Heart right ventricle (tissue), 16 donors: ENCODE data around the gene PKP2. TPM values are rescaled to one million over a fixed set of nuclear protein-coding genes. Genes with fewer than 3 reads are reported as not detected.

Experiments
- ATAC-seq, 8 donors: fragments of 200-7000 bp; cut with Tn5 transposase; one replicate each; pipeline ENCODE4 v1.9.1; 2020; ENCODE audit warnings: mild to moderate bottlenecking in 8 of 8, moderate library complexity in 8 of 8, moderate number of reproducible peaks in 1 of 8
- DNase-seq, 2 donors: peaks; one replicate each; pipeline ENCODE4 v3.0.0-alpha.2; 2020
- H3K27ac ChIP-seq, 10 donors: fragments of 200-600 bp; sonication (generic) in 2 of 10; one replicate each; pipeline versions ENCODE4 v1.5.0 to v1.8.0; 2020 to 2022; ENCODE audit warnings: mild to moderate bottlenecking in 3 of 10
- H3K27me3 ChIP-seq, 7 donors: fragments of 200-600 bp; one replicate each; pipeline ENCODE4 v1.8.0; 2021 to 2022; ENCODE audit warnings: mild to moderate bottlenecking in 2 of 7
- H3K36me3 ChIP-seq, 9 donors: fragments of 200-600 bp; sonication (generic) in 1 of 9; one replicate each; pipeline versions ENCODE4 v1.5.0 to v1.8.0; 2020 to 2022; ENCODE audit warnings: mild to moderate bottlenecking in 2 of 9
- H3K4me1 ChIP-seq, 9 donors: fragments of 200-600 bp; sonication (generic) in 1 of 9; one replicate each; pipeline versions ENCODE4 v1.5.0 to v1.8.0; 2020 to 2022; ENCODE audit warnings: mild to moderate bottlenecking in 4 of 9
- H3K4me3 ChIP-seq, 10 donors: fragments of 200-600 bp; sonication (generic) in 2 of 10; one replicate each; pipeline versions ENCODE4 v1.5.0 to v1.8.0; 2020 to 2022; ENCODE audit warnings: mild to moderate bottlenecking in 7 of 10, moderate library complexity in 2 of 10
- H3K9me3 ChIP-seq, 11 donors: fragments of 200-600 bp in 10 of 11; sonication (generic) in 2 of 11; one replicate each; pipeline versions ENCODE4 v1.5.0 to v1.8.0; 2013 to 2022; ENCODE audit warnings: mild to moderate bottlenecking in 2 of 11, control low read depth in 1 of 11, moderate library complexity in 1 of 11
- WGBS, 2 donors: extraction: QIAGEN DNeasy Blood & Tissue Kit; methylation state at CpG; one replicate each; pipeline ENCODE4 v1.1.7; 2013; ENCODE audit warnings: inconsistent platforms in 1 of 2; 5-methylcytosine and 5-hydroxymethylcytosine counted together
- intact Hi-C, 10 donors: fragments of 100-400 bp; cut with DNase I; formaldehyde crosslinking; loops; one replicate each; pipeline versions ENCODE4 v1.11.1 to v1.14.2; 2022
- polyA plus RNA-seq, 2 donors: library from polyadenylated mRNA; stranded (reverse); fragments of 200-250 nt; gene quantifications; one replicate each; pipeline ENCODE4 v1.2.3, GENCODE V29; 2013
- total RNA-seq, 10 donors: library from RNA; stranded (reverse); fragmentation: NEBNext Ultra II Directional in 3 of 10; extraction: Animal tissue kit (Norgen Biotek cat#: 25700) in 3 of 10; gene quantifications; one replicate each; pipeline versions ENCODE4 v1.2.1 to v1.2.4, GENCODE V29; 2021 to 2023
- TF ChIP-seq, protein P1 (sequence below), 9 donors: fragments of 200-600 bp; sonication (generic) in 2 of 9; IDR thresholded peaks; one replicate each; pipeline versions ENCODE4 v1.5.0 to v1.8.0; 2021 to 2022; ENCODE audit warnings: antibody characterized with exemption in 9 of 9, mild to moderate bottlenecking in 5 of 9, moderate library complexity in 1 of 9
- donor health status: Arrhythmogenic right ventricular cardiomyopathy.
- donor health status: ischemic (EF 13 %, LVEDD 7.1; RV severe dilation, severe dysfunction).
- donor health status: healthy with polysubstance abuse.
- donor health status: DM: no; HTN: yes; CAD: no.
- donor health status: DM: no; HTN: no; CAD: no.
- donor health status: ischemic (EF 25% LVEDD 6.9; RV normal size, moderate dysfunction).
- donor health status: ischemic (EF 25% LVEDD 5.7; RV mildly dilated, moderate dysfunction).
- donor health status: healthy.
- donor health status: DM: yes; HTN: yes; CAD: no.
- donor health status: Ischemic cardiomyopathy.
- donor health status: ischemic (EF 35%, LVEDD 5.7; RV mildly dilated, moderate dysfunction).
- donor health status: nonischemic (EF 11% LVEDD 7.7; RV severe dilation, severe dysfunction).
- donor health status: DM: yes; HTN: yes; CAD: no.
- donor health status: PGD.
- donor health status: ischemic (EF 29% LVEDD 5.4; RV normal size, mild dysfunction).
- donor health status: nonischemic (EF 23%, LVEDD 6.1; RV moderate dilation, normal function).

The PKP2 gene
- total and polyA plus RNA-seq, 12 donors, result 92.3 to 639 (median 410) TPM

DNA sequence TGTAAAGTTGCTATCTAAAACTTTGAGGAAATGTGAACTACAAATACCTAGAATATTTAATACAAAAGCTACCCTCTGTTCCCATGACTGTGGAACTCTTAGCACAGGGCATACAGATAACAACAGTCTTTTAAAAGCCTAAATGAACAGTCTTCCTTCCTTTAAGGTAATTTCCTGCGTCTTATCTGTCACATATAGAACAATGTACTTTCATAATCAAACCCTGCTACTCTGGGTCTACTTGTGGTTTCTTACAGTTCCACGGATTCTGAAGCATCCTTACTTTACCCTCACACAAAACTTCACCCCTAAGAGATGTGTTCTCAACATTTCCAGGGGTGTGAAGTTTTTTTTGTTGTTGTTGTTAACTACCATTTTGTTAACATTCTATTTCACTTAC lies 5.1 kb downstream of the PKP2 start:
- H3K4me3 ChIP-seq, result peak overlapping the region in 5 of 10 donors; percentile 60 to 92 (median 76)
- H3K27ac ChIP-seq, result peak overlapping the region; percentile 6 to 94 (median 87)
- DNase-seq (no peak), ATAC-seq (no peak)
- H3K9me3 ChIP-seq, result no peaks in the 10 kb centered on the region
- 14 to 18% methylated on average over 2 of the region's 2 CpGs for WGBS, 2 donors
- peaks cover 0 to 38% (median 16%) of the 10 kb centered on the region in 9 donors for H3K4me1 ChIP-seq
- intact Hi-C loops, result loop anchor here in 4 of 10 donors (5.0 to 10.0 kb wide), 3 partner anchors 69 to 87 kb away; no protein-coding TSS in a partner anchor
- H3K36me3 ChIP-seq, result no peaks in the 10 kb centered on the region
- TF ChIP-seq, protein P1, sequence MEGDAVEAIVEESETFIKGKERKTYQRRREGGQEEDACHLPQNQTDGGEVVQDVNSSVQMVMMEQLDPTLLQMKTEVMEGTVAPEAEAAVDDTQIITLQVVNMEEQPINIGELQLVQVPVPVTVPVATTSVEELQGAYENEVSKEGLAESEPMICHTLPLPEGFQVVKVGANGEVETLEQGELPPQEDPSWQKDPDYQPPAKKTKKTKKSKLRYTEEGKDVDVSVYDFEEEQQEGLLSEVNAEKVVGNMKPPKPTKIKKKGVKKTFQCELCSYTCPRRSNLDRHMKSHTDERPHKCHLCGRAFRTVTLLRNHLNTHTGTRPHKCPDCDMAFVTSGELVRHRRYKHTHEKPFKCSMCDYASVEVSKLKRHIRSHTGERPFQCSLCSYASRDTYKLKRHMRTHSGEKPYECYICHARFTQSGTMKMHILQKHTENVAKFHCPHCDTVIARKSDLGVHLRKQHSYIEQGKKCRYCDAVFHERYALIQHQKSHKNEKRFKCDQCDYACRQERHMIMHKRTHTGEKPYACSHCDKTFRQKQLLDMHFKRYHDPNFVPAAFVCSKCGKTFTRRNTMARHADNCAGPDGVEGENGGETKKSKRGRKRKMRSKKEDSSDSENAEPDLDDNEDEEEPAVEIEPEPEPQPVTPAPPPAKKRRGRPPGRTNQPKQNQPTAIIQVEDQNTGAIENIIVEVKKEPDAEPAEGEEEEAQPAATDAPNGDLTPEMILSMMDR (IDR thresholded peaks at IDR 0.05), result no peak
- peaks cover 0 to 37% (median 23%) of the 10 kb centered on the region in 7 donors for H3K27me3 ChIP-seq

DNA sequence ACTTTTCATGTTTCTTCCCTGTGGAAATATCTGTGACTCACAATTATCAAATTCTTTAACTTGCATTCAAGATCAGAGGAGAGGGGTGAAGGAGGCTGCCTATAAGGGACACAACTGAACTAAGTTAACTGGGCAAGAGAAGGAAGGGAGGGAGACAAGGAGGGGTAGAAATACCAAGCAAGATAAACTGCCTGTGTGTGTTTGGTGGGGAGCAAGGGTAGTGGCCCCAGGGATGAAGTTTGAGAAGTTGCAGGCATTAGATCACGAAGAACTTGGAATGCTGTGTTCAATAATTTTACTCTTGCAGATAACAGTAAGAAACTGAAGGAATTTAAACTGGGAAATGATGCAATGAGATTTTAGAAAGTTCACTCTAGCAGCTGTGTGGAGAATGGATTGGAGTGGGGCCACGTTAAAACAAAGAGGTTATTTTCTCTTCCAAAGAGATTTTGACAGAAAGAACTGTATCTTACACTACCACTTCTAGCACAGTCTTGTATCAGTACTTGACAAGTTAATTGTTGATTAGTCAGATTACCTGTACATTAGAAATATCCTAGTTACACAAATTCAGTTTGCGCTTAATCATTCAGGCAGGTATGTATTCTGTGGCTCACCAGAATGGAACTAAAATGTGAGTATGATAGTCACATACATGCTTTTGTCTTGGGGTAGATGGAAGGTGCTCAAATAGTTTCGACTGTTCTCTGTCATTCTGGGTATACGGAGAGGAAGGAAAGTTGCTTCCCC lies 7.4 kb downstream of the PKP2 start:
- WGBS, 2 donors, result 34 to 43% methylated on average over 5 of the region's 5 CpGs

DNA sequence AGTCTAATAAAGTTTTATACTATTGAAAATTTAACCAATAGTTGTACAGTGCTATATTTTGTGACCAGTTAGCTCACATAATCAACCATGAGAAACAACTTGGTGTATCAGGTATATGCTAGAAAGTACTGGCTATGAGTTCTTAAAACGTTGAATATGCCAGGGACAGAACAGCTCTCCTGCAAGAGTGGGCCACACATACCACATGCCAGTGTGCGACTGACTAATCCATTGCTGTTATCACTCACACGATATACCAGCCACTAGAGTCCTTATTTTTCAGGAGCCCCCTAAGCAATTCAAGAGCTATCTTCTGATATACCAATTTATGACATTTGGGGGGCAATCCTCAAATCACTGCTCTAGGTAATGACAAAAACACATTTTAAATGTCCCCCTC lies 9.5 kb downstream of the PKP2 start:
- TF ChIP-seq, protein P1 (IDR thresholded peaks at IDR 0.05), result no peak
- DNase-seq, result no peak
- Histone ChIP-seq H3K4me3 (no peak overlapping the region), H3K36me3 (no peaks in the 10 kb centered on the region), H3K4me1 (peaks cover 0 to 45% (median 12%) of the 10 kb centered on the region in 9 donors), H3K27ac (peak overlapping the region in 8 of 10 donors; percentile 19 to 71 (median 55)), H3K27me3 (peaks cover 0 to 3% (median 0%) of the 10 kb centered on the region in 7 donors), H3K9me3 (no peaks in the 10 kb centered on the region)
- ATAC-seq, result peak in 4 of 8 donors; percentile 43 to 64 (median 48)
- WGBS, 2 donors, result 45 to 57% methylated on average over 3 of the region's 3 CpGs
- intact Hi-C loops, result no loop called here

More for the DNA sequence above, 7.4 kb downstream of the PKP2 start:
- H3K4me3 ChIP-seq, result no peak overlapping the region
- H3K36me3 ChIP-seq, result no peaks in the 10 kb centered on the region
- intact Hi-C loops, result no loop called here
- peak in 1 of 8 donors; percentile 22 for ATAC-seq
- H3K9me3 ChIP-seq, result no peaks in the 10 kb centered on the region
- H3K27me3 ChIP-seq, result peaks cover 0 to 15% (median 2%) of the 10 kb centered on the region in 7 donors
- peak overlapping the region in 7 of 10 donors; percentile 5 to 80 (median 46) for H3K27ac ChIP-seq
- H3K4me1 ChIP-seq, result peaks cover 0 to 40% (median 15%) of the 10 kb centered on the region in 9 donors
- no peak for DNase-seq
- TF ChIP-seq, protein P1 (IDR thresholded peaks at IDR 0.05), result no peak

DNA sequence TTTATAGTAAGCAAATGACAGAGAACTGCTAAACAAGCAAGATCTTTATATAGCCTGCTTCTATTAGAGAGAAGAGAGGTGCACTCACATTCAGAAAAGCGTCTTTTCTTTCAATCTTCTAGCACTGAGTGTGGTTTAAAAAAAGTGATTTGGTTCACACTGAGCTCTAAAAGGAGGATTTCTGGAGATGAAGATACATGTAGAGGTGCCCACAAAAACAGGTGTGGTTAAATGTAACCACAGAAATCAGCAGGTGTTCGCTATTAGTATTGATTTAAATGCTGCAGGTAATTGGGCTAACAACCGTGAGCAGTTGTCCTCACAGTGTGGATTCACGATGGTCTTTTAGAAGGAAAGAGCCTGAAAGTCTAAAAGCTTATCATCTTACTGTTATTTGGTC lies 10.7 kb downstream of the PKP2 start:
- DNase-seq (no peak), ATAC-seq (no peak)
- peak overlapping the region in 7 of 10 donors; percentile 27 to 71 (median 55) for H3K27ac ChIP-seq
- intact Hi-C loops, result no loop called here
- H3K9me3 ChIP-seq, result no peaks in the 10 kb centered on the region
- TF ChIP-seq, protein P1 (IDR thresholded peaks at IDR 0.05), result no peak
- 47 to 57% methylated on average over 4 of the region's 4 CpGs for WGBS, 2 donors
- no peaks in the 10 kb centered on the region for H3K27me3 ChIP-seq
- no peaks in the 10 kb centered on the region for H3K36me3 ChIP-seq
- H3K4me3 ChIP-seq, result no peak overlapping the region
- peaks cover 0 to 54% (median 14%) of the 10 kb centered on the region in 9 donors for H3K4me1 ChIP-seq
